GM12873 (cell line): ENCODE results near the gene CCDC73.

Experiments used
- TF ChIP-seq, protein P1 (sequence below): IDR thresholded peaks from 2 replicates; pipeline ENCODE4 v1.5.1; 2012; ENCODE audit warnings: low read depth, mild to moderate bottlenecking, moderate library complexity, low read length, control low read depth; ENCODE audit not compliant: insufficient read depth; ENCODE audit errors: missing control alignments

CCDC73 gene

DNA sequence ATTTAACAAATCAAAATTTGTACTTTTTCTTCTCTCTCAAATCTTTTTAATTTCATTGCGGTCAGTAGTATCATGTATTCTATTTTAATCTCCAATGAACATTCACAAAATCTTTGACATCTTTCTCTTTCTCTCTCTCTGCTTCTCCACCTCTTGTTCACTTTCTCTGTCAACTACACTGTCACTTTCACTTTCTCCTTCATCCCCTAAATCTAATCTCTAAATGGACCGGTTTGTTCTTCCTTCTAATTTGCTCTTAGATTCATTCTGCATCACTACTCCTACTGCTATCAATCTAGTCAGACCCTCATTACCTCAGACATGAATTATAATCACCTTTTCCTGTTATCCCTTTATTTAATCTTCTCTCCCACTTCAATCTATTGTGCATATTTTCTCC is 18.6 kb downstream of the CCDC73 start:
- TF ChIP-seq, protein P1, sequence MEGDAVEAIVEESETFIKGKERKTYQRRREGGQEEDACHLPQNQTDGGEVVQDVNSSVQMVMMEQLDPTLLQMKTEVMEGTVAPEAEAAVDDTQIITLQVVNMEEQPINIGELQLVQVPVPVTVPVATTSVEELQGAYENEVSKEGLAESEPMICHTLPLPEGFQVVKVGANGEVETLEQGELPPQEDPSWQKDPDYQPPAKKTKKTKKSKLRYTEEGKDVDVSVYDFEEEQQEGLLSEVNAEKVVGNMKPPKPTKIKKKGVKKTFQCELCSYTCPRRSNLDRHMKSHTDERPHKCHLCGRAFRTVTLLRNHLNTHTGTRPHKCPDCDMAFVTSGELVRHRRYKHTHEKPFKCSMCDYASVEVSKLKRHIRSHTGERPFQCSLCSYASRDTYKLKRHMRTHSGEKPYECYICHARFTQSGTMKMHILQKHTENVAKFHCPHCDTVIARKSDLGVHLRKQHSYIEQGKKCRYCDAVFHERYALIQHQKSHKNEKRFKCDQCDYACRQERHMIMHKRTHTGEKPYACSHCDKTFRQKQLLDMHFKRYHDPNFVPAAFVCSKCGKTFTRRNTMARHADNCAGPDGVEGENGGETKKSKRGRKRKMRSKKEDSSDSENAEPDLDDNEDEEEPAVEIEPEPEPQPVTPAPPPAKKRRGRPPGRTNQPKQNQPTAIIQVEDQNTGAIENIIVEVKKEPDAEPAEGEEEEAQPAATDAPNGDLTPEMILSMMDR: no peak

DNA sequence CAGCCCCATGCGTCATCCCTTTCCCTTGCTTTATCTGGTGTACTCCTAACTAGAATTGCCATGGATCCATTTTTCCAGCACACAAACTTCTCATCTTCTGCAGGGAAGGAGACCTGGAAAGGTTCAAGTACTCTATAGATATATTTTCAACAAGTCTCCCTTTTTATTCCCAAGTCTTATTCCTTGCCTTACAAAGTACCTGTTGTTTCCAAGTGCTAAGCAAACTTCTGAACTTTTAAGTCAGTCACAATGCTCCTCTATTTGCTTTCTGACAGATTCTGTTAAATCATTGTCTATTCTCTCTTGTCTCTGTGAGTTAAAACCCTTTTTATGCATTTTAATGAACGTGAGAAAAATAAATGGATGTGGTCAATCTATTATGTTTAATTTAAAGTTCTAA is 20.4 kb downstream of the CCDC73 start:
- TF ChIP-seq, protein P1: no peak

DNA sequence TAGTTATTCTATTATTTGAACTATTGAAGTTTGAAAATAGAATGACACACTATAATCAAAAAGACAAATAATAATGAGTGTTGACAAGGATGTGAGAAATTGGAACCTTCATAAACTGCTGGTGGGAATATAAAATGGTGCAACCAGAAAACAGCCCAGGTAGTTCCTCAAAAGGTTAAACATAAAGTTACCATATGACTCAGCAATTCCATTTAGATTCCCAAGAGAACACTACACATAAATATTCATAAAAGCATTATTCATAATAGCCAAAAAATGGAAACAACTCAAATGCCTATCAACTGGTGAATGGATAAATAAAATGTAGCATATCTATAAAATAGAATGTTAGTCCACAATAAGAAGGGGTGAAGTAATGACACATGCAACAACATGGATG is 21.7 kb downstream of the CCDC73 start:
- TF ChIP-seq, protein P1: no peak

DNA sequence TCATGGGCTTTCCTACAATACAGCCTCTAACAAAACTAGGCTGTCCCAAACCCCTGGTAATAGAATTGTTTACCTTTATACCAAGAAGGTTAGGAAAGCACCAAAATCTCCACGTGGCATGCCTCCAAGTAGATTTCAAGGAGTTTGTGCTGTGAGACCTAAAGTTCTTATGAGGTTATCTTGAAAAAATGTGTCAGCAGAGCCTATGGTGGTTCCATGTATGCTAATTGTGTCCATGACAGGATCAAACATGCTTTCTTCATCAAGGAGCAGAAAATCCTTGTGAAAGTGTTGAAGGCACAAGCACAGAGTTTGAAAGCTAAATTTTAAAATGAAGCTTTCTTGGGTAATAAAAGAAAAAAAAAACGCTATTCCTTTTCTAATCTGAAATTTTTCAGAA is 36.2 kb downstream of the CCDC73 start:
- TF ChIP-seq, protein P1: no peak

DNA sequence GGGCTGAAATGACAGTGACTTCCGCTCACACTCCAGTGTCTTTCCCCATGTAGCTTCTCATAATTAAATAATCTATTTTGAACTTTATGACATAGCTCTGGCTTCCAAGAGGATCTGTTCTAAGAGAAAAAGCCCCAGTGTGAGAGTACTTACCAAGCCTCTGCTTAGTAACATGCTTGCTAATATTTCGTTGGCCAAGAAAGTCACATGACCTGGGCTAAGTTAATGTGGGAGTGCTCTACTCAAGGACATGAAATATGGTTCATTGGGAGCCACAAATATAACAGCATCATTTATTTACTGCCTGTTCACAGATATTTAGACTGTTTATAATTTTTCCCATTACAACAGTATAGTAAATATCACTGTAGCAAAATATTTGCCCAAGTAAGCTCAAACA is 42.5 kb downstream of the CCDC73 start:
- TF ChIP-seq, protein P1: no peak

DNA sequence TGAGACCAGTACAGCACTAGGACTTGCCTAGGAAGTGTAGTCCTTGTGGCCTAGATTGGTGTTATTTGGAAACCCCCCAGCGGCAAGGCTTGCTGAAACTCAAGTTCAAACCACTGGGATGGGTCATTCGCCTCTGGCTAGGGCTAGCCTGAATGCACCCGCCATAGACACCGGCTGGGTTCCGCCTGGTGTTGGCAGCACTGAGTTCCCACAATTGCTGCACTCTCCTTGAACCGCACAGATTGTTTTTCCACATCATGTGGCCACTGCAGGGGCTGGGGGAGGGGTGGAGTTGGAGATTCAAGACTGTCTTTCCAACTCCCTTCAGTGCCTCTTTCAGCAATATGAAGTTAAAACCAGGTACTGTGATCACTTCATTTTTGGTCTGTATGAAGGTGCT is 43.1 kb downstream of the CCDC73 start:
- TF ChIP-seq, protein P1: no peak

DNA sequence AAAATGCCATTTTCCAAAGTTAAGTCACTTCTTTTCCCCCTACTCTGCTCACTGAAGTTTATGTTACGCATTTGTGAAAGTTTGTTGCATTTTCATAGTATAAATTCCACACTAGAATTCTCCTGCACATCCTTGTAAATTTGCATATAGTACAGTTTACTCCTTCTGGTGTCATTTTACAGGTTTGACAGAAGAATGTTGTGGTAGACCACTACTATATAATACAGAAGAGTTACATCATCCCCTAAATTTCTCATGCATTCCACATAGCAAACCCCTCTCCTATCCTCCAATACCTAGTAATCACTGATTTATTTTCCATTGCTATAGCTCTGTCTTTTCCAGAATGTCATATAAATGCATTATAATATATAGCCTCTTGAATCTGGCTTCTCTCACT is 64.5 kb downstream of the CCDC73 start:
- TF ChIP-seq, protein P1: no peak

DNA sequence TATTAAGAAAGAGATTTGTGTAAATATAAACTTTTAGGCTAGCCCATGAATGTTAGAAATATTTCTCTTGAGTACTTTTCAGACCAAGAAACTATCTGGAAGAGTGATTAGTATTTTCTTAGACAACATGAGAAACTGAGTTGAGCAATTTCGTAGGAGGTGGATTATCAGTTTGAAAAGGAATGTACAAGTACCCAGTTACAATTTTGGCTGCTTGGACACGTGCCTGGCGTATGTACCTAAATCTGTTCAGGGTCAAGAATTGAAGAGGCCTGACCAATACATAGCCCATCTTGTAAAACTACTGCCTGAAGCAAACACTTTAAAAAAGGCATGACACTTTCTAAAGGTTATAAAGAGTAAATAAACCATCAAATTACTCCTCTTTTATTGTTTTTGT is 71.1 kb downstream of the CCDC73 start:
- TF ChIP-seq, protein P1: no peak
